NCI-H2196 treated with DMSO at 0.1 percent for 48 hours (cell line): Measurements from ENCODE around the gene EML1.

ENCODE experiments used
- DNase-seq: peaks from one replicate; lab custom pipeline; 2025; ENCODE audit not compliant: unreplicated experiment; lab: John Stamatoyannopoulos, UW

The EML1 gene

GRCh38 chr14:99865408-99865807, 72.2 kb downstream of the EML1 start:
- DNase-seq: no peak

- no peak for DNase-seq
These were observed 77.4 kb downstream of the EML1 start for GRCh38 chr14:99870617-99871016.

- DNase-seq: no peak
These were observed 78.6 kb downstream of the EML1 start for GRCh38 chr14:99871771-99872170.

GRCh38 chr14:99872786-99873440, 79.7 kb downstream of the EML1 start:
- DNase-seq: no peak

- no peak for DNase-seq
These were observed 80.4 kb downstream of the EML1 start for GRCh38 chr14:99873653-99874052.

GRCh38 chr14:99874306-99874705, 81.1 kb downstream of the EML1 start:
- no peak for DNase-seq

- DNase-seq: no peak
These were observed 82.2 kb downstream of the EML1 start for GRCh38 chr14:99875421-99875820.

- DNase-seq: no peak
These were observed 82.6 kb downstream of the EML1 start for GRCh38 chr14:99875836-99876235.

- DNase-seq: no peak
These were observed 83.2 kb downstream of the EML1 start for GRCh38 chr14:99876406-99876805.

- DNase-seq: no peak
These were observed 85.3 kb downstream of the EML1 start for GRCh38 chr14:99878563-99878962.

GRCh38 chr14:99879401-99880295, 86.4 kb downstream of the EML1 start:
- no peak for DNase-seq

- DNase-seq: no peak
These were observed 87.6 kb downstream of the EML1 start for GRCh38 chr14:99880651-99881420.

GRCh38 chr14:99883866-99884650, 90.8 kb downstream of the EML1 start:
- no peak for DNase-seq

- DNase-seq: peak; percentile 6
These were observed 91.8 kb downstream of the EML1 start for GRCh38 chr14:99884834-99885648.

GRCh38 chr14:99885649-99885958, 92.4 kb downstream of the EML1 start:
- no peak for DNase-seq

- no peak for DNase-seq
These were observed 94.2 kb downstream of the EML1 start for GRCh38 chr14:99887407-99887806.

GRCh38 chr14:99888149-99888548, 94.9 kb downstream of the EML1 start:
- DNase-seq: no peak

GRCh38 chr14:99889268-99889667, 96.1 kb downstream of the EML1 start:
- no peak for DNase-seq

- no peak for DNase-seq
These were observed 98.1 kb downstream of the EML1 start for GRCh38 chr14:99891266-99891665.

GRCh38 chr14:99891900-99892299, 98.7 kb downstream of the EML1 start:
- no peak for DNase-seq
